Stimulated activated CD4-positive, alpha-beta T cell treated with anti-CD3 and anti-CD28 coated beads, Interleukin-15, amount 100 ng/mL, for 1 hour (primary cell): ENCODE measurements around the gene PHLPP2.
"Not testable (repeated sequence)": the region's sequence is repeated elsewhere in the genome, so short reads cannot be mapped to it uniquely, and the experiment has no call there.

ENCODE experiments used
- DNase-seq, 2 donors: peaks; one replicate each; pipeline ENCODE4 v3.0.0-alpha.2; 2020; ENCODE audit warnings: low read depth in 1 of 2, low spot score in 1 of 2

Gene PHLPP2

DNA sequence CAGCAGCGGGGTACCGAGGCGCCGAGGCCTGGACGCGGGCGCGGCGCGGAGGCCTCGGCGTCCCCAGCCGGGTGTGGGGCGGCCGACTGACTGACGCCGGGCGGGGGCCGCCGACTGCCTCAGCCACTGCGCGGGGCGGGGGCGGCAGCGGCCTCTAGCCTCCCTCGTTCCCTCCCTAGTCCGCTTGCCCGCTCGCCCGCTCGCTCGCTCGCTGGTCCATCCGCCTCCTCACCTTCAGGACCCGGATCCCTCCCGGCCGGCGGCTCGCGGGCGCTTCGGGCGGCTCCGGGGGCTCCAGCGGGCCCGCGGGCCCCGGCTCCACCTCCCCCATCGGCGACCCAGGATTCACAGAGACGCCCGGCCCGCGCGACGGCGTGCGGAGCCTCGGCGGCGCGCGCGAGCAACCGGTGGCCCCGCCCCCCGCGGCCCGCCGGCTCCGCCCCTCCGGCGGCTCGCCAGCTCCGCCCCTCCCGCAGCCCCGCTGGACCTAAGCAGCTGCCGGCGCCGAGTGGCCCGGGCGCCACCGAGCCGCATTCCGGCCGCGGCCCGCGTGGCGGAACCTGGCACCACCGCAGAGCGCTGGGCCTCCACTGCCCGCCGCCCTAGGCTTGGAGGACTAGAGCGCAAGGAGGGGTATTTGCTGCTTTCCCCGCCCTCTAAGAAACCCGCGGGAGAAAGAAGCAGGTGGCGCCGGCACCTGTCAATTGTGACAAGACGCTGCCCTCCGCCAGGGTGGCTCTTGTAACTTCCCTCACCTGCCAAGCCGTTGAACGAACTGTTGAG is 773 bp downstream of the PHLPP2 start:
- DNase-seq: peak; percentile 63 to 73

DNA sequence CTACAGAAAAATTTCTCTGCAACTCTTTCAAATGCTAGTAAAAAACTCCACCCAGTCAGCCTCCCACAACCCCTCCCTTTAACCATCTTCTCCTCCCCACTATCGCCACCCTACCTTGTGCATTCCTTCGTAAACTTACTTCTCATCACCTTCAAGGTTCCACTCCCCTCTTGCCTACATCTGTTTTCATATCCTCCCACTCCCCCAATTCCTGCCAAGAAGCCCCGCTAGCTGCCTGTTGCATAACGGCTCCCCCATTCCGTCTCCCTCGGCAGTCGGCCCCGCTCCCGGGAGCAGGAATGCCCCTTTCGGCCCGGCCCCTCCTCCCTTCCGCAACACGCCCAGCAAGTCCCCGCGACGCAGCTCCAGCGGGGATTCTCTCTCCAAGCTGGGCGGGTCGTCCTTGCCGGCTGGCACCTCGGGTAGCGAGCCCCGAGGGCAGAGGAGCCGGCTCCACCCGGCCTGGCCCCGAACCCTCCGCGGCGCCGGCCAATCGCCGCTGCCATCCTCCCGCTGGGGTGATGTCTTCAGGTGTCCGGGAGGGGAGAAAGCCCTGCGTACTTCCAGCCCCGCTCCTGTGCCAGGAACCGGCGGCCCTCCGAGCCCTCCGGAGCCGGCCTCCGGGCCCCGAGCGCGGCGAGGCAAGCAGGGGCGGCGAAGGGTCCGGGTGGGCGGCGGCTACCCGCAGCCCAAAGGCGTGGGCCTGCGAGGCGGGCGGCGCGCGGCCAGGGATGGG is 1.5 kb downstream of the PHLPP2 start:
- DNase-seq: peak; percentile 31 to 40

DNA sequence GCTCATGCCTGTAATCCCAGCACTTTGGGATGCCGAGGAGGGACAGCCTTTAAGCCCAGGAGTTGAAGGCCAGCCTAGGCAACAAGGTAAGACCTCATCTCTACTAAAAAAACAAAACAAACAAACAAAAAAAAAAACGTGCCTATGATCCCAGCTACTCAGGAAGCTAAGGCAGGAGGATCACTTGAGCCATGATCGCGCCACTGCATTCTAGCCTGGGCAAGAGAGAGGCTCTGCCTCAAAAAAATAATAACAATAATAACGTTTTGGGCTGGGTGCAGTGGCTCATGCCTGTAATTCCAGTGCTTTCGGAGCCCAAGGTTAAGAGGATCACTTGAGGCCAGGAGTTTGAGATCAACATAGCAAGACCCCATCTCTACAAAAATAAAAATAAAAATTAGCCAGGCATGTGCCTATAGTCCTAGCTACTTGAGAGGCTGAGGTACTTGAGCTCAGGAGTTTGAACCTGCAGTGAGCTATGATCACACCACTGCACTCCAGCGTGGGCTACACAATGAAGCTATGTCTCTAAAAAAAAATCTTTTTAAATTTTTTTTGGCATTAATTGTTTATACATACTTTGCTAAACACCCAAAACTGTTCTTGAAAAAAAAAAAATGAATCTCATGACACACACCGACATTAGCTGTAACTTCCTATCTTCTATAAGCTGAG is 3.3 kb downstream of the PHLPP2 start:
- DNase-seq: no peak

DNA sequence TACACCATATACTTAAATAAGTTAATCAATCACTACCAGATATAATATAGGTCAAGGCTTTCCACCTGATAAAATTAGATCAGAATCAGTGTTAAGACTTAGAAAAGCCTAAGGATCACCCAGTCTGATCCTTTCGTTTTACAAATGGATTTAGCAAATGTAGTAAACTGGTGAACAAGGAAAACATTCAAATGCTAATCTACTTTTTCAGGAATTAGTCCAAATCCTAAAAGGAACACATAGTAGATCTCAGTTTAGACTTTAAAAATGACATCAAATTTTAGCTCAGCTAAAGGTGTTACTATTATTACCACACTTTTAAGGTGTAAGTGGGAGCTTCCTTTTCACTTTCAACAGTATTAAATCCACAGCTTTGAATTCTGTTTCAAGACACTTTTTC is 12.0 kb downstream of the PHLPP2 start:
- no peak for DNase-seq

DNA sequence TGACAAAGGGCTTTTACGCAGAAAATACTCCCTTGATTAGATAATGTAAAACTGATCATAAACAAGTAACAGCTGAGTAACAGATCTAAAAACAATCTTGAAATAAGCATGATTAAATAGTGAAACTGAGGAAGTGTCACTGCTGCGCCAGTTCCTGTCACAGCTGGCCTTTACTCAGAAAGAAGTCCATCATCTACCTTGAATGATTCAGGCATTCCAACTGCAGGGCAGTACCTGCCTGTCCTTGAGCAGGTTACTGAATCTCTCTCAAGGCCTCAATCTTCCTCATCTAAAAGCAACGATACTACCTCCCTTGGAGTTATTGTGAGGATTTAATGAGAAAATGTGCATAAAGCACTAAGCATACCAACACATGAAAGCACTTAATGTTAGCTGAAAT is 12.7 kb downstream of the PHLPP2 start:
- DNase-seq: no peak

DNA sequence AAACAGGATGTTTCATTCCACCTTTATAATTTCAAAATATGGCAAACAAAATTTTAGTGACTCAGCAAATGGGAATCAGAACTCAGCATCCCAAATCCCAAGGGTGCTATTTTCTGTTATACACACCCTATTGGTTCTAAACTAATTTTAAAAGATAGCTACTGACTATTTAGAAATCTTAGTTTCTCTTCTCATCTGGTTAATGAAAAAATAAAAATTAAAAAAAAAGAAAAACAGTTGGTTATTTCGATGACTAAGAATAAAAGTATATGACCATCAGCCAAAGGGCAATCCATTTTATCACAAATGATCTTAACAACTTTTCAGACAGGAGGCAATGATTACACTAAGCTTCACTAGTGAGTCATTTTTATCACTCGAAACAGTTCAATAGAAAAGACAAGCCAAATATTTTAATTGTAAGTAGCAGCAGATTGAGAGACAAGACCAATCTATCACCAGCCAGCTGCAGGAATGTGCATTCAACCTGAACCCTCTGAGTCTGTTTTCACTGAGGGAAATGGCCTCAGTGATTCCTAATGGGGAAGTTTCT is 15.2 kb downstream of the PHLPP2 start:
- DNase-seq: no peak

DNA sequence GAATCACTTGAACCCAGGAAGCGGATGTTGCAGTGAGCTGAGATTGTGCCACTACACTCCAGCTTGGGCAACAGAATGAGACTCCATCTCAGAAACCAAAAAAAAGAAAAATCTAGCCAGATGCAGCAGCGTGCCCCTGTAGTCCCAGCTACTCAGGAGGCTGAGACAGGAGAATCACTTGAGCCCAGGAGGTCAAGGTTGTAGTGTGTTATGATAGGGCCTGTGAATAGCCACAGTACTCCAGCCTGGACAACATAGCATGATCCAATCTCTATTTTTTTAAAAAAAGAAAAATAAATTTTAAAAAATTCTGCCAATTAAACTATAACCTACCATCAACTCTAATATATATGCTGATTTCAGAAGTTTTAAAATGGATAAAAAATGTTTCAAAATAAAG is 15.8 kb downstream of the PHLPP2 start:
- DNase-seq: no peak

DNA sequence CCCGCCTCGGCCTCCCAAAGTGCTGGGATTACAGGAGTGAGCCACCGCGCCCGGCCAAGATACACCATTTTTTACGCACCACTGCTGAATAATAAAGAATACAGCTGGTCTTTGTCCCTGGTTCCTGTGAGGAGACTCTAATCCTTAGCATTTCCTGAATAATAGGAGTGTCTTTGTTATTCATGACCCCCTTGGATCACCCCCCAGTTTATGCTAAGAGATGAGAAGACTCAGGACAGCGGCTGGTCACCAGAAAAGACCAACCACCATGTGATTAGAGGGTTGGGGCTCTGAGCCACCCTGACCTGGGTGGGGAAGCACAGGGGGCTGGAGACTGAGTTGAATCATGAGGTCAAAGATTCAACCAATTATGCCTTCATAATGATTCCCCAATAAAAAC is 17.3 kb downstream of the PHLPP2 start:
- no peak for DNase-seq

DNA sequence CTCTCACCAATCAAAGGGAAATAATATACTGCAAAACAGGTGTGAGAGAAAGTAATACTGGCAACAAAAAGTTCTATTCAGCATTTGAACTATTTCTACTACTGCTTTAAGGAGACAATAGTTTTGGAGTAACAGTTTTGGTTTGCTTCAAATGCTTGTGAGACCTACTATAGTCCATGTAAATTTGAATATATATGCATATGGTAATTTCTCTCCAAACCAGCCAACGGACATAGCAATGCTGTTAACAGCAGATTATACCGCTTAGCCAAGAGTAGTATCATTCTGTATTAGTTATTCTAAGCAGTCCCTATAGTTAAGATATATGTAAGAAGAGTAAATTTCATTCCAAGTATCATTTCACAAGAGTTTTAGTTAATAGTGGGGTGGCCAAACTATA is 18.5 kb downstream of the PHLPP2 start:
- DNase-seq: no peak

DNA sequence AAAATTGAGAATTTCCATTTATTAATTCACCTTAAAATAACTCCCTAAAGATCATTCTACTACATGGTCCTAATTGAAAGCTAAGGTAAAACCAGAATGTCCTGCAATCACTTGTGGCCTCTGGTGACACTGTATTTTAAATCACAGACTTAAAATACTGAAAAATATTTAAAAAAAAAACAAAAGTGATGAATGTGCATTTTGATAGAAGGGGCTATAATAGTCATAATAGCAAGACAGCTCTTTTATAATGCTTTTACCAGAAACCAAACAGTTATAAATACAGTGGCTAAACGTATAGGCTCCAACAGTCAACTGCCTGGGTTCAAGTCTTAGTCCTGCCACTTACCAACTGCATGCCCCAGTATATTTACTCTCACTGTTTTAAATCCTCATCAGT is 21.2 kb downstream of the PHLPP2 start:
- DNase-seq: no peak

DNA sequence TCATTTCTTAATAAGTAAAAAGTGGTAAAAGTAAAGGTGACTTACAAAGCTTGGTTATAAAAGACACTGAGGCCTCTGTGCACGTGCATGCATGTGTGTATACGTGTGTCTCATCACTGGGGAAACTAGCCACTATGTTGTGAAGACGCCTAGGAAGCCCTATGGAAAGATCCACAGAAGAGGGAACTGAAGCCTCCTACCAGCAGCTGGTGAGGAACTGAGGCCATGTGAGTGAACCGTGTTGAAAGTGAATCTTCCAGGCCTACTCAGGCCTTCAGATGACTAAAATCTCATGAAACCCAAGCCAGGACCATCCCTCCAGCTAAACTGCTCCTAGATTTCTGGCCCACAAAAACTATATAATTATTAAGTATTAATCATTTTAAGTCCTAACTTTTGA is 23.7 kb downstream of the PHLPP2 start:
- no peak for DNase-seq

DNA sequence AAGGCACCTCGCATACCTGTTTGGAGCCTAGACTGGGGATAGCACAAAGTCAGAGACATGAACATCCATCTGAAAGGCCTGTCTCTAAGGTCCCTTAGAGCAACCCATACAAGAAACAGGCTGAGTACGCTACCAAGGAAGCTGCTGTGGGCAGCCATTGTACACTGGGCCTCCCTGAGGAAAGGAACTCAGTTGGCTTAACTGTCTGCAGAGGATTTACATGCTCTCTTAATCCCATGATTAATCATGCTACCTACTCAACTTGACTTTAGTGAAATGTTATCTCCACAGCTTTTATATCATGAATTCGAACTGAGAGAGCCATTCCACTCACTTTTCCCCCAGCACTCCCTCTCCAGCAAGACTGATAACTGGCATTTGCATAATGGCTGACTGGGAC is 26.0 kb downstream of the PHLPP2 start:
- no peak for DNase-seq

DNA sequence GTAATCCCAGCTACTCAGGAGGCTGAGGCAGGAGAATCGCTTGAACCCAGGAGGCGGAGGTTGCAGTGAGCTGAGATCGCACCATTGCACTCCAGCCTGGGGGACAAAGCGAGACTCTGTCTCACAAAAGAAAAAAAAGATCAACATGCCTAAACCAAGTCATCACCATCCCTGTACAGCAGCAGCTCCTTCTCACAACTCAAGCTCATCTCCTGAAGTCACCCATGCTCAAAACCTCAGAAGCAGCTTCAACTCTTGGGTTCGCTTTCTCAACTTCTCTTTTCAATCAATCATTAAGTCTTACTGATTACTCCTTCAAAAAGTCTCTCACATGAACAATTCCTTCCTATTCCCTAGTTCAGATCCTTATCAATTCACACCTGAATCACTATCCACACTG is 31.3 kb downstream of the PHLPP2 start:
- DNase-seq: no peak

DNA sequence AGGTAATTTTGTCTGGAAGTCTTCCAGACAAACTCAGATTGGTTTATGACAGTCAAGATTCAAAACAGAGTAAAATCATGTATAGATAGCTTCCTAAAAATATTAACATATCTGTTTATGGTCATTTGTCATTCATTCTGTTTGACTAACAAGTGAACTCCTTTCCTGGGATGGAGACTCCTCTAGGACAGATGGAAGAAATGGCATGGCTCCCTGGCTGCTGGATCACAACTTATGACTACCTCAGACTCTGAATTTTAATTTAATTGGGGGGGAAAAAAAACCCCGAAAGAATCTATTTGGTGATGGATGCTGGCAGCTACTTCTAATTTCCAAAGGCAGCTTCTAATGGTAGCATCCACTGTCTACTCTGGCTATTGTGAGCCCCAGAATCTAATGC is 34.6 kb downstream of the PHLPP2 start:
- DNase-seq: no peak

DNA sequence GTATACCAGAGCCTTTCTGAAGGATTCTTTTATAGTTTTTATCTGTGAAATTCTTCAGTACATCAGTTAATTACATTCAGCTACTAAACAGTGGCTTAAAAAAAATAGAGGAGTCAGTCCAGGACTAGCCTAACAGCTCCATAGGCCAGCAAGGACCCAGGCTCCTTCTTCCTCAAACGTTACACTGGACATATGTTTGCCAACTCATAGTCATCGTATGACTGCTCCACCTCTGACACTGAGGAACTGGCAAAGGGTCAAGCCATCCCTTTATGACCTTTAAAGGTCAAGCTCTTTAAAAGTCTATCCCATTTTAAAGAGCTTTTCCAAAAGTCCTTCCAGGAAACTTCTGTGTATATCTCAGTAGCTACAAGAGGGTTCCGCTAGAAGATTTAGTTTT is 36.6 kb downstream of the PHLPP2 start:
- DNase-seq: no peak

DNA sequence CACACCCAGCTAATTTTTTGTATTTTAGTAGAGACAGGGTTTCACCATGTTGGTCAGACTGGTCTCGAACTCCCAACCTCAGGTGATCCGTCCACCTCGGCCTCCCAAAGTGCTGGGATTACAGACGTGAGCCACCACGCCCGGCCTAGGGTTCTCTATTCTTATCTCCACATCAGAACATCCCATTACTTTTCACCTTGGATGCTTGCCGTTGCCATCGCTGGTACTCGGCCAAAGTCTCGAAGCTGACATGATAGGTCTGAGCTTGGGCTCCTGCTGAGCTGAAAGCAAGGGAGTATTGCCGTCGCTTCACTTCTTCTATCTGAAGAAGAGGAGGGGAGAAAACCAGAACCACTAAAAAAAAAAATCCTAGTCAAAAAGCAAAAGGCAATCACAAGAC is 40.2 kb downstream of the PHLPP2 start:
- not testable (repeated sequence) for DNase-seq

DNA sequence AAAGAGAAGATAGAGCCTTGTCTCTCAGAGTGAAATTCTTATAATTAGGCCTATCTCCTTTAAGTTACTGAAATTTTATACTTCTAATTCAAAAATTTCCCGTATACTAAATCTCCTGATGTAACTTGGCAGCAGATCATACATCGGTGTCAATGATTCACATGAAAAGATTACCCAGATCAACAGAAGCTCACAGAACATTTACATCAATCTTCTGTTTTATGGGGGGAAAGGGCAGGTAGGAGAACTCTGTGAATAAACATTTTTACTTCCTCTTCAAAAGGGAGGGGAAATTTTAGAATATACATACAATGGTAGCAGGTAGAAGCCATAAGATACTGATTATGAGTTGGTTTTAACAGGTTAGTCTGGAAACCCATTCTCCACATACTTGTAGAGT is 43.1 kb downstream of the PHLPP2 start:
- DNase-seq: no peak

DNA sequence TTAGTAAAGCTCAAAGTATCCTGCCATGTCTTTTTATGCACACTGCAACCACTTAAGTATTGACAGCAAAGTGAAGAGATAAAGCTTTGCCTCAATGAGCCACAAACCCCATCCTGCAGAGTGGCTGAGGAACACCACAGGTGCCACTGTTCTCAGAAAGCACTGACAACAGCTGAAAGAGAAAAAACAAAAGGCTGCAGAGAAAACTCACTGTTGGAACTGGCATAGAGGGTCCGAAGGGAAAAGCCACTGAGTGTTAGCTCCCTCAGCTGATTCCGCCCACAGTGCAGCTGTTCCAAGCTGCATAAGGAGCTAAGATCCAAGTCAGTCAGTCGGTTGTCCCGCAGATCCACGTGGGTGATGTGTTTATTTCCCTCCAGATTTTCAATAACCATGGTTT is 48.3 kb downstream of the PHLPP2 start:
- no peak for DNase-seq

DNA sequence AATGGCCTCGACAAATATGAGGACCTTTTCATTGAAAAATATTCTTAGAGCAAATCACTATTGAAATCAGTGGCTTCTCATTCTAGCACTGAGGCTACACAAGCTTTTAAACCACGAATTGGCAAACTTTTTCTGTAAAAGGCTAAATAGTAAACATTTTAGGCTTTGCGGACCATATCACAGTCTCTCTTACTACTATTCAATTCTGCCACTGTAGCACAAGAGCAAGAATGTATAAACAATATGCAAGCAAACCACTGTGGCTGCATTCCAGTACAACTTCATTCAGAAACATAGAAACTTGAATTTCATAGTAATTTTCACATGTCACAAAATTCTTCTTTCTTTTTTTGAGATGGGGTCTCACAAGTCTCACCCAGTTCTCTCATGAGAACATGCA is 49.1 kb downstream of the PHLPP2 start:
- DNase-seq: no peak

DNA sequence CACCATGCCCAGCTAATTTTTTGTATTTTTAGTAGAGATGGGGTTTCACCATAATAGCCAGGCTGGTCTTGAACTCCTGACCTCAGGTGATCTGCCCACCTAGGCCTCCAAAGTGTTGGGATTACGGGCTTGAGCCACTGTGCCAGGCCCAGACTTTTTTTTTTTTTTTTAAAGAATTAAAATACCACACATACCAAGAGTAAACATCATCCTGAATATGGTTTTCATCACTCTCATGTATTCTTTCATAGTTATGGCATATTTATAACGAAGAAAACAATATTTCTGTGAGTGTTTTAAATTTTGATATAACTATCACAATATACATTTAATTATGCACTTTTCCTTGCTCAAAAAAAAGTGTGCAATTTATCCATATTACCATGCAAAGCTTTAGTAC is 50.3 kb downstream of the PHLPP2 start:
- no peak for DNase-seq

DNA sequence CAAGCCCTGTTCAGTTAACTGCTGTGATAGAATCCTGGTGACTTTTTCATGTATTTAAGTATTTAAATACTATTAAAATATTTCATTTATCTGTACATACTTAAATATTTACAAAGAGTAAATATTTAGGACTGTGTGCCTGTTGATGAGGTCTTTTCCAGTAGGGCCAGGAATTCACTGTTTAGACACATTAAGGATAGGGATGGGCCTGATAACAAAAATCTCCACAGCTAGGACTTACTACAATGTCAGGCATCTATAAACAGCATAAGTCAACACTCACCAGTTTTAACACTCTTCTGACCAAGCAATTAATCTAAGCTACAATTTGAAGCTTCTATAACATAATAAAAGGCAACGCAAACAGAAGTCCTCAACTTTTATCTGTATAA is 50.9 kb downstream of the PHLPP2 start:
- DNase-seq: no peak
